AG04450 (cell line): ENCODE data around the gene MIS12. TPM values are rescaled to one million over a fixed set of nuclear protein-coding genes. Genes with fewer than 3 reads are reported as not detected.

Experiments used
- CTCF ChIA-PET: fragments of 300-600, 350-600 bp; formaldehyde crosslinking; extraction: SDS; loops from one replicate; lab custom pipeline; 2022; ENCODE audit warnings: antibody characterized with exemption, inconsistent platforms; lab: Charles Lee
- POLR2A ChIA-PET: fragments of 350-600 bp; formaldehyde crosslinking; extraction: SDS; loops from one replicate; lab custom pipeline; 2021; ENCODE audit warnings: antibody characterized with exemption, inconsistent platforms; lab: Yijun Ruan, JAX
- DNase-seq: peaks from one replicate; pipeline ENCODE4 v3.0.0-alpha.2; 2011; ENCODE audit warnings: low read depth, low spot score
- H3K27ac ChIP-seq: one replicate; pipeline ENCODE4 v1.5.1; 2012; ENCODE audit warnings: low read depth, low read length, control low read depth
- H3K27me3 ChIP-seq: one replicate; pipeline ENCODE4 v1.6.0; 2012; ENCODE audit warnings: low read length; ENCODE audit not compliant: control insufficient read depth, insufficient read depth
- H3K4me3 ChIP-seq: 2 replicates; pipeline ENCODE4 v1.5.1; 2011; ENCODE audit warnings: mild to moderate bottlenecking, low read depth, low read length, control low read depth
- H3K9me3 ChIP-seq: 2 replicates; pipeline ENCODE4 v1.5.1; 2012; ENCODE audit warnings: low read length; ENCODE audit not compliant: control insufficient read depth, insufficient read depth
- CTCF ChIP-seq: IDR thresholded peaks from 2 replicates; pipeline ENCODE4 v1.5.1; 2011; ENCODE audit warnings: low read depth, low read length, control low read depth, inconsistent platforms
- polyA plus RNA-seq: library from polyadenylated mRNA; depleted of rRNA; stranded (reverse); fragments of >200 nt; gene quantifications from 2 replicates; pipeline ENCODE4 v1.2.3, GENCODE V29; 2011

MIS12 gene
- polyA plus RNA-seq, 1 experiment, result 13.7 TPM

DNA sequence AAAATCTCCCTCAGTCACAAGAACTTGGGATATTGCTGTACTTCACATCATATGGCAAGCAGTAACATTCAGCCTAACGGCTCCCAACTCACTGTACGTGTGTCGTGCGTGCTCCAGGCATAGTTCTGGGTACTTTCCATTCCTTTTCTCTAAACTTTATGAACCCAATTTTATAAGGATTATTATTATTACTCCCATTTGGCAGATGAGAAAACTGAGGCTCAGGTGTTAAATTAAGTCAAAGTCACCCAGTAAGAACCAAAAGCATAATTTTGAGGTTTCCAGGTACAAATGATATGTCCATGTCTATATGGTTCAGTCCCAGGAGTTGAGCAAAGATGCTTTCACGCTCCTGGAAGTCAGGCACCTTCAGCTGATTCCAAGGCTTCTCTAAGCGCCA, 42.6 kb upstream of the MIS12 start:
- ChIA-PET CTCF (no interaction called here), POLR2A (no interaction called here)
- no peak overlapping the region for H3K4me3 ChIP-seq
- H3K27me3 ChIP-seq, result no peaks in the 10 kb centered on the region
- DNase-seq, result no peak
- H3K27ac ChIP-seq, result no peak overlapping the region
- no peaks in the 10 kb centered on the region for H3K9me3 ChIP-seq
- TF ChIP-seq CTCF, result no peak

- CTCF ChIA-PET, result no interaction called here
- Histone ChIP-seq H3K9me3 (no peaks in the 10 kb centered on the region), H3K4me3 (no peak overlapping the region), H3K27me3 (no peaks in the 10 kb centered on the region), H3K27ac (no peak overlapping the region)
- POLR2A ChIA-PET, result no interaction called here
- no peak for DNase-seq
- no peak for TF ChIP-seq CTCF
Measured at GRCh38 chr17:5444209-5444608, 42.2 kb upstream of the MIS12 start.

GRCh38 chr17:5446786-5447185, 39.6 kb upstream of the MIS12 start:
- DNase-seq, result no peak
- Histone ChIP-seq H3K4me3 (no peak overlapping the region), H3K27ac (no peak overlapping the region), H3K9me3 (no peaks in the 10 kb centered on the region), H3K27me3 (no peaks in the 10 kb centered on the region)
- CTCF ChIA-PET, result no interaction called here
- no peak for TF ChIP-seq CTCF
- POLR2A ChIA-PET, result no interaction called here

GRCh38 chr17:5464717-5465507, 21.5 kb upstream of the MIS12 start:
- H3K27ac ChIP-seq, result no peak overlapping the region

More at GRCh38 chr17:5464717-5465507, 21.5 kb upstream of the MIS12 start:
- POLR2A ChIA-PET, result no interaction called here
- Histone ChIP-seq H3K9me3 (no peaks in the 10 kb centered on the region; the same call in 1 of the 2 replicates), H3K27me3 (no peaks in the 10 kb centered on the region), H3K4me3 (no peak overlapping the region)
- CTCF ChIA-PET, result interaction anchor here (0.7 to 1.4 kb wide), 2 partner anchors 957 to 970 kb away, joined by 3 read pairs; partner anchors contain the start of gene AIPL1
- no peak for TF ChIP-seq CTCF
- no peak for DNase-seq
